ENCODE results near the gene IMMP2L. TPM values are rescaled to one million over a fixed set of nuclear protein-coding genes. Genes with fewer than 3 reads are reported as not detected.
"Not testable (repeated sequence)": the region's sequence is repeated elsewhere in the genome, so short reads cannot be mapped to it uniquely, and the experiment has no call there.

IMMP2L gene
- polyA plus RNA-seq, 1 donor (not counting 4 experiments of a cell fraction or from before 2014, with no cell fraction given) = 14.1 TPM

GRCh38 chr7:110664803-110665202, 897.5 kb downstream of the IMMP2L start:
- H3K79me2 ChIP-seq (ENCODE audit: control insufficient read depth, insufficient read depth, low read length) = no peaks in the 10 kb centered on the region
- no peak overlapping the region for H3K27ac ChIP-seq (ENCODE audit: control insufficient read depth, insufficient read depth, low read length)
- no peaks in the 10 kb centered on the region for H4K20me1 ChIP-seq (ENCODE audit: control insufficient read depth, extremely low read depth, insufficient read depth, low read length)
- H3K9me1 ChIP-seq (ENCODE audit: control insufficient read depth, extremely low read depth, insufficient read depth, low read length) = no peaks in the 10 kb centered on the region
- DNase-seq (ENCODE audit: low read depth, low spot score) = no peak
- dilution Hi-C loops (cut with MboI; ENCODE audit: extremely low pct_ligation_motif_present, low sequenced_read_pairs) = no loop called here
- H3K27me3 ChIP-seq (ENCODE audit: control insufficient read depth, extremely low read depth, insufficient read depth, low read length) = no peaks in the 10 kb centered on the region
- no peak overlapping the region for H3K4me3 ChIP-seq (ENCODE audit: control insufficient read depth in 2 of 3, extremely low read depth in 1 of 3, insufficient read depth in 2 of 3, low read depth in 1 of 3, low read length in 3 of 3)
- H3K9me3 ChIP-seq (ENCODE audit: control insufficient read depth, low read depth, low read length) = no peaks in the 10 kb centered on the region
- no peaks in the 10 kb centered on the region for H3K36me3 ChIP-seq (ENCODE audit: control insufficient read depth in 2 of 2, extremely low read depth in 1 of 2, insufficient read depth in 2 of 2, low read length in 2 of 2)
- H2AFZ ChIP-seq (ENCODE audit: control insufficient read depth, low read length) = no peak overlapping the region
- no peak overlapping the region for H3K9ac ChIP-seq (ENCODE audit: control insufficient read depth, extremely low read depth, insufficient read depth, low read length)
- FAIRE-seq = no peak
- TF ChIP-seq EZH2 (IDR thresholded peaks at IDR 0.05; ENCODE audit: low read length) (no peak), CTCF (optimal IDR thresholded peaks at IDR 0.05 in 1 of 3, IDR thresholded peaks at IDR 0.05 in 1 of 3, conservative IDR thresholded peaks at IDR 0.05 in 1 of 3; ENCODE audit: extremely low read depth in 1 of 3, insufficient read depth in 2 of 3, low read length in 3 of 3) (no peak)
- H3K4me2 ChIP-seq (ENCODE audit: control insufficient read depth, extremely low read depth, insufficient read depth, low read depth, low read length) = no peak overlapping the region
- H3K4me1 ChIP-seq (ENCODE audit: control insufficient read depth, extremely low read depth, insufficient read depth, low read length) = no peaks in the 10 kb centered on the region

DNA sequence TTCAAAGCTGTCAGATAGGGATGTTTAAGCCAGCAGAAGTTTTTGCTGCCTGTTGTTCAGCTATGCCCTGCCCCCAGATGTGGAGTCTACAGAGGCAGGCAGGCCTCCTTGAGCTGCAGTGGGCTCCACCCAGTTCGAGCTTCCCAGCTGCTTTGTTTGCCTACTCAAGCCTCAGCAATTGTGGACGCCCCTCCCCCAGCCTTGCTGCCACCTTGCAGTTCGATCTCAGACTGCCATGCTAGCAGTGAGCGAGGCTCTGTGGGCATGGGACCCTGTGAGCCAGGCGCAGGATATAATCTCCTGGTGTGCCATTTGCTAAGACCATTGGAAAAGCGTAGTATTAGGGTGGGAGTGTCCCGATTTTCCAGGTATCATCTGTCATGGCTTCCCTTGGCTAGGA, 901.7 kb downstream of the IMMP2L start:
- H3K27ac ChIP-seq (ENCODE audit: control insufficient read depth, insufficient read depth, low read length); H2AFZ ChIP-seq (ENCODE audit: control insufficient read depth, low read length); H4K20me1 ChIP-seq (ENCODE audit: control insufficient read depth, extremely low read depth, insufficient read depth, low read length); H3K4me3 ChIP-seq (ENCODE audit: control insufficient read depth in 2 of 3, extremely low read depth in 1 of 3, insufficient read depth in 2 of 3, low read depth in 1 of 3, low read length in 3 of 3); dilution Hi-C loops (cut with MboI; ENCODE audit: extremely low pct_ligation_motif_present, low sequenced_read_pairs); H3K9me3 ChIP-seq (ENCODE audit: control insufficient read depth, low read depth, low read length); H3K9ac ChIP-seq (ENCODE audit: control insufficient read depth, extremely low read depth, insufficient read depth, low read length); H3K4me2 ChIP-seq (ENCODE audit: control insufficient read depth, extremely low read depth, insufficient read depth, low read depth, low read length); H3K4me1 ChIP-seq (ENCODE audit: control insufficient read depth, extremely low read depth, insufficient read depth, low read length); H3K79me2 ChIP-seq (ENCODE audit: control insufficient read depth, insufficient read depth, low read length); DNase-seq (ENCODE audit: low read depth, low spot score); FAIRE-seq; H3K9me1 ChIP-seq (ENCODE audit: control insufficient read depth, extremely low read depth, insufficient read depth, low read length); H3K36me3 ChIP-seq (ENCODE audit: control insufficient read depth in 2 of 2, extremely low read depth in 1 of 2, insufficient read depth in 2 of 2, low read length in 2 of 2); H3K27me3 ChIP-seq (ENCODE audit: control insufficient read depth, extremely low read depth, insufficient read depth, low read length): not testable (repeated sequence)

DNA sequence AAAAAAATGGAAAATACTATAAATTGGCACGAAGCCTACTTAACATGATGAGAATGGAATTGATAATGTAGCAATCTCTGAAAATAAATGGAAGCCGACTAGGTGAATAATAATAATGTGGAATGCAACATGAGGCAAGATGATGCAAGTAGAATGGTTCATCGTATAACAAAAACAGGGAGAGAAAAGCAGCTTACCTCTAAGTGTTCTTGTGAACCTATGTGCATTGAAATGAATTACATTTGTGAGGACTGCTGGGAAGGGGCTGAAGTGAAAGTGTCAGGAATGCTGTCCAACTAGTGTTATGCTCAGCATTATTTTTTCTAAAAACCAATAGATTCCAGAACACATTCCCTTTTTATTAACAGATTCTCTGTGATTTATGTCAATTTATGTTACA, 912.0 kb downstream of the IMMP2L start:
- Histone ChIP-seq H3K4me3 (ENCODE audit: control insufficient read depth in 2 of 3, extremely low read depth in 1 of 3, insufficient read depth in 2 of 3, low read depth in 1 of 3, low read length in 3 of 3) (no peak overlapping the region), H3K4me2 (ENCODE audit: control insufficient read depth, extremely low read depth, insufficient read depth, low read depth, low read length) (no peak overlapping the region), H3K9me3 (ENCODE audit: control insufficient read depth, low read depth, low read length) (no peaks in the 10 kb centered on the region), H3K9ac (ENCODE audit: control insufficient read depth, extremely low read depth, insufficient read depth, low read length) (no peak overlapping the region), H3K27ac (ENCODE audit: control insufficient read depth, insufficient read depth, low read length) (no peak overlapping the region), H3K27me3 (ENCODE audit: control insufficient read depth, extremely low read depth, insufficient read depth, low read length) (no peaks in the 10 kb centered on the region), H3K36me3 (ENCODE audit: control insufficient read depth in 2 of 2, extremely low read depth in 1 of 2, insufficient read depth in 2 of 2, low read length in 2 of 2) (no peaks in the 10 kb centered on the region), H2AFZ (ENCODE audit: control insufficient read depth, low read length) (no peak overlapping the region), H4K20me1 (ENCODE audit: control insufficient read depth, extremely low read depth, insufficient read depth, low read length) (no peaks in the 10 kb centered on the region), H3K79me2 (ENCODE audit: control insufficient read depth, insufficient read depth, low read length) (no peaks in the 10 kb centered on the region), H3K9me1 (ENCODE audit: control insufficient read depth, extremely low read depth, insufficient read depth, low read length) (no peaks in the 10 kb centered on the region), H3K4me1 (ENCODE audit: control insufficient read depth, extremely low read depth, insufficient read depth, low read length) (no peaks in the 10 kb centered on the region)
- DNase-seq (ENCODE audit: low read depth, low spot score) (no peak), FAIRE-seq (no peak)
- dilution Hi-C loops (cut with MboI; ENCODE audit: extremely low pct_ligation_motif_present, low sequenced_read_pairs) = no loop called here
- TF ChIP-seq EZH2 (IDR thresholded peaks at IDR 0.05; ENCODE audit: low read length) (no peak), CTCF (optimal IDR thresholded peaks at IDR 0.05 in 1 of 3, IDR thresholded peaks at IDR 0.05 in 1 of 3, conservative IDR thresholded peaks at IDR 0.05 in 1 of 3; ENCODE audit: extremely low read depth in 1 of 3, insufficient read depth in 2 of 3, low read length in 3 of 3) (no peak)

Measured in keratinocyte (primary cell).